ENCODE measurements around the gene ACER1. TPM values are rescaled to one million over a fixed set of nuclear protein-coding genes. Genes with fewer than 3 reads are reported as not detected.

ACER1 gene, protein sequence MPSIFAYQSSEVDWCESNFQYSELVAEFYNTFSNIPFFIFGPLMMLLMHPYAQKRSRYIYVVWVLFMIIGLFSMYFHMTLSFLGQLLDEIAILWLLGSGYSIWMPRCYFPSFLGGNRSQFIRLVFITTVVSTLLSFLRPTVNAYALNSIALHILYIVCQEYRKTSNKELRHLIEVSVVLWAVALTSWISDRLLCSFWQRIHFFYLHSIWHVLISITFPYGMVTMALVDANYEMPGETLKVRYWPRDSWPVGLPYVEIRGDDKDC
- total RNA-seq: 1 to 10 TPM in 3 of 4 donors, under 1 TPM in 1; 0.53 to 8.1 (median 1.4) TPM

DNA sequence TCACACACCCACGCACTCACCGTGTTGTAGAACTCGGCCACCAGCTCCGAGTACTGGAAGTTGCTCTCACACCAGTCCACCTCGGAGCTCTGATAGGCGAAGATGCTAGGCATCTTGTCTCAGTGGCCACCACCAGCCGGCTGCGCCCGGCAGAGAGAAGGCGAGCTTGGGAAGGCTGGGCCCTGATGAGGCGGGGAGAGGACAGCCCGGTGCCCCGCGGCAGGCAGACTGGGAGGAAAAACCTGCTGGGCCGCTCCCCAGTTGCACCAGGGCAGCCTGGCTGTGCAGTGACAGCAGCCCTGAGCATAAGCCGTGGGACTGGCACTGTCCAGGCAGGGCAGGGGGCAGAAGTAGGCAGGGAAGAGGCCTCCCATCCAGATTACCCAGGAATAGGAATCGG lies at the start of gene ACER1:
Gene ACER1, minus strand, starts transcription at position 174 of the 400 bp plus-strand sequence. Its CDS starts 61 bp downstream, at position 113.
- H3K36me3 ChIP-seq: no peaks in the 10 kb centered on the region
- peaks cover 0 to 8% (median 0%) of the 10 kb centered on the region in 4 donors for H3K27me3 ChIP-seq
- peak within 1 kb of the TSS in 1 of 4 donors; percentile 6 for H3K4me3 ChIP-seq
- WGBS, 2 donors: 37 to 71% methylated on average over 6 to 17 of the region's 17 CpGs
- intact Hi-C loops (cut with DNase I): no loop called here
- H3K4me1 ChIP-seq: peaks cover 0 to 18% (median 5%) of the 10 kb centered on the region in 3 donors
- no peak for TF ChIP-seq POLR2A (IDR thresholded peaks at IDR 0.05)
- TF ChIP-seq, protein P1, sequence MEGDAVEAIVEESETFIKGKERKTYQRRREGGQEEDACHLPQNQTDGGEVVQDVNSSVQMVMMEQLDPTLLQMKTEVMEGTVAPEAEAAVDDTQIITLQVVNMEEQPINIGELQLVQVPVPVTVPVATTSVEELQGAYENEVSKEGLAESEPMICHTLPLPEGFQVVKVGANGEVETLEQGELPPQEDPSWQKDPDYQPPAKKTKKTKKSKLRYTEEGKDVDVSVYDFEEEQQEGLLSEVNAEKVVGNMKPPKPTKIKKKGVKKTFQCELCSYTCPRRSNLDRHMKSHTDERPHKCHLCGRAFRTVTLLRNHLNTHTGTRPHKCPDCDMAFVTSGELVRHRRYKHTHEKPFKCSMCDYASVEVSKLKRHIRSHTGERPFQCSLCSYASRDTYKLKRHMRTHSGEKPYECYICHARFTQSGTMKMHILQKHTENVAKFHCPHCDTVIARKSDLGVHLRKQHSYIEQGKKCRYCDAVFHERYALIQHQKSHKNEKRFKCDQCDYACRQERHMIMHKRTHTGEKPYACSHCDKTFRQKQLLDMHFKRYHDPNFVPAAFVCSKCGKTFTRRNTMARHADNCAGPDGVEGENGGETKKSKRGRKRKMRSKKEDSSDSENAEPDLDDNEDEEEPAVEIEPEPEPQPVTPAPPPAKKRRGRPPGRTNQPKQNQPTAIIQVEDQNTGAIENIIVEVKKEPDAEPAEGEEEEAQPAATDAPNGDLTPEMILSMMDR (IDR thresholded peaks at IDR 0.05): no peak
- H3K9me3 ChIP-seq: no peaks in the 10 kb centered on the region
- H3K27ac ChIP-seq: peak within 1 kb of the TSS in 2 of 4 donors; percentile 14 to 47
- no peak for DNase-seq

DNA sequence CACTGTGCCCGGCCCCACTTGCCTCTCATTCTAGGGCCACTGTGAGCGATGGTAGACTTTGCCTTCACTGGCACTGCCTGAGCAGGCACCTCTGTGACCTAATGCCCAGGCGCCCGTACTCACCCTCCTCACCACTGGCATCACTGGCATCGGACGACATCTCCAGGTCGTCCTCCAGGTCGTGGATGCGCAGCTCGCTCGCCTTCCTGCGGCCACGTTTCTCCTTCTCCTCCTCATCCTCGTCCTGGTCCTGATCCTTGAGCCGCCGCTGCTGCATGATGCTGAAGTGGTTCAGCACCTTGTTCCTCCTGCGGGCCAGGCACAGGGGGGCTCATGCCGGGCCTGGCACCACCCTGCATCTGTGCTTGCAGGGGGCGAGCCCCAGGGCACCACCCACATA lies 49.8 kb upstream of the ACER1 start:
- WGBS, 2 donors: 97 to 98% methylated on average over 17 to 18 of the region's 19 CpGs
- no peak for DNase-seq
- intact Hi-C loops (cut with DNase I): no loop called here
- Histone ChIP-seq H3K9me3 (no peaks in the 10 kb centered on the region), H3K27ac (no peak overlapping the region), H3K4me1 (peaks cover 0 to 3% (median 0%) of the 10 kb centered on the region in 3 donors), H3K27me3 (no peaks in the 10 kb centered on the region), H3K36me3 (peaks cover 59 to 100% (median 63%) of the 10 kb centered on the region in 3 donors), H3K4me3 (no peak overlapping the region)
- TF ChIP-seq, protein P1 (IDR thresholded peaks at IDR 0.05): no peak
- TF ChIP-seq POLR2A (IDR thresholded peaks at IDR 0.05): no peak

DNA sequence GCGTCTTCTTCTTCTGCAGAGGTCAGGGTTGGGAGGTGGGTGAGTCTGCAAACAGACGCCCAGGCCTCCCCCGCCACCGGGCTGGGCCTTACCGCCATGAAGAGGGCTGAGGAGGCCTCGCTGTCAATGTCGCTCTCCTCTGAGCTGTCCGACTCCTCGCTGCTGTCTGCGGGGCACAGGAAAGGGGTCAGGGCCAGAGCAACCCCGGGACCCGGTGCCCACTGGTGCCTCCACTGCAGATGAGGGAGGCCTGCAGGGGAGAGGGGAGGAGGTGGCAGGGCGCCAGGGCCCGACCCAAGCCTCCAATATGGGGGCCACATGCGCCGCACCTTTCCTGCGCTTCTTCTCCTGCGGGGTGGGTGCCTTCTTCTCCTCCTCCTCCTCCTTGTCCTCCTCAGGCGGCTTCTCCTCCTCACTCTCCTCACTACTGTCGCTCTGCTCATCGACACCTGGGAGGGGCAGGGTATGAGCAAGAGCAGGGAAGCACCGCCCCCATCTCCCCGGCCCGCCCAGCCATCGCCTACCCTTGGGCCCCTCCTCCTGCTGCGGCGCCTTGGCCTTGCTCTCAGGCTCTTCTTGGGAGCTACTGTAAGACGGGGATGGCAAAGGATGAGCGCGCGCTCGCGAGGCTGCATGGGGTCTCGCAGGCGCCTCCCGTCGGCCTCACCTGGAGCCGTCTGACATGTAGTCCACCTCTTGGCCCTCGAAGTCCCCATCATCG lies 47.8 kb upstream of the ACER1 start:
- H3K27ac ChIP-seq: no peak overlapping the region
- WGBS, 2 donors: 90 to 96% methylated on average over 24 to 28 of the region's 40 CpGs
- H3K36me3 ChIP-seq: peaks cover 45 to 82% (median 49%) of the 10 kb centered on the region in 3 donors
- no peaks in the 10 kb centered on the region for H3K9me3 ChIP-seq
- intact Hi-C loops (cut with DNase I): no loop called here
- no peak overlapping the region for H3K4me3 ChIP-seq
- DNase-seq: no peak
- TF ChIP-seq, protein P1 (IDR thresholded peaks at IDR 0.05): no peak
- TF ChIP-seq POLR2A (IDR thresholded peaks at IDR 0.05): no peak
- H3K27me3 ChIP-seq: no peaks in the 10 kb centered on the region
- peaks cover 0 to 18% (median 0%) of the 10 kb centered on the region in 3 donors for H3K4me1 ChIP-seq

DNA sequence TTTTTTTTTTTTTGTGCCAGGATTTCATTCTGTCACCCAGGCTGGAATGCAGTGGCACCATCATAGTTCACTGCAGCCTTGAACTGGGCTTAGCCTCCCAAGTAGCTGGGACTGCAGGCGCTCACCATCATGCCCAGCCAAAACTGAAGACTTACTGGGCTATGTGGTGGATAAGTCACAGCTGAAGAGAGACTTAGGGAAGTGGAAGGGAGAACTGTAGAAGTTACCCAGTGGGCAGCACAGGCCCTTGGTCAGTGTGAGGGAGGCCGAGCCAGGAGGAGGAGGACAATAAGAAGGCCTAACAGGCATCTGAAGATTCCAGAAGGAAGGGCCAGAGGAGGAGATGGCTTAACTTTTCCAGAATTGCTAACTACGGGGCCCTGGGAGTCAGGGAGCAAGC lies 46.3 kb upstream of the ACER1 start:
- 94 to 100% methylated on average over 2 to 3 of the region's 3 CpGs for WGBS, 2 donors
- DNase-seq: no peak
- TF ChIP-seq, protein P1 (IDR thresholded peaks at IDR 0.05): no peak
- H3K36me3 ChIP-seq: peaks cover 37 to 80% (median 40%) of the 10 kb centered on the region in 3 donors
- no peak overlapping the region for H3K27ac ChIP-seq
- no peaks in the 10 kb centered on the region for H3K27me3 ChIP-seq
- intact Hi-C loops (cut with DNase I): no loop called here
- peaks cover 0 to 21% (median 0%) of the 10 kb centered on the region in 3 donors for H3K4me1 ChIP-seq
- H3K4me3 ChIP-seq: no peak overlapping the region
- H3K9me3 ChIP-seq: no peaks in the 10 kb centered on the region

DNA sequence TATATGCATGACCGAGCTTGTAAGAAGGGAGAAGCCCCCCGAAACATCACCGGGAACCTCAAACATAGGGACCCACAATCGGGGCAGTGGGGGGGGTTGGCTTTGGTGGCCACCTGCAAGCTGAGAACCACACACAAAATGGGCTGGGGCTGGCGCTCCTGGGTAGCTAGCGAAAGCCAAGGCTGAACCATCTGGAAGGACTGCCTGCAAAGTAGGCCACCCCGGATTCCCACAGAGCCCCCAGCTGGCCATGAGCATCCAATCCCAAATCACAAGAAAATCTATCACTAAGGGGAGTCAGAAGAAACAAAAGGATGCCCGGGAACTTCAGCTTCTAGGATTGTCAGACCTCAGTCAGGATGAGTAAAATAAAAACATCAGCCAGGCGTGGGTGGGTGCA lies 45.1 kb upstream of the ACER1 start:
- TF ChIP-seq POLR2A (IDR thresholded peaks at IDR 0.05): no peak
- TF ChIP-seq, protein P1 (IDR thresholded peaks at IDR 0.05): no peak
- Histone ChIP-seq H3K27me3 (no peaks in the 10 kb centered on the region), H3K4me3 (no peak overlapping the region), H3K9me3 (no peaks in the 10 kb centered on the region), H3K27ac (peak overlapping the region in 1 of 4 donors; percentile 50), H3K4me1 (peaks cover 7 to 32% (median 7%) of the 10 kb centered on the region in 3 donors), H3K36me3 (peaks cover 32 to 74% (median 32%) of the 10 kb centered on the region in 3 donors)
- intact Hi-C loops (cut with DNase I): no loop called here
- DNase-seq: no peak
- WGBS, 2 donors: 69 to 77% methylated on average over 3 to 6 of the region's 9 CpGs

Measured in esophagus squamous epithelium (tissue), 5 donors.